Epithelial cell of esophagus (primary cell): ENCODE measurements around the gene SLC16A12.

Experiments used
- DNase-seq: peaks from one replicate; pipeline ENCODE4 v3.0.0; 2010; ENCODE audit warnings: low read depth
- H3K4me3 ChIP-seq: 2 replicates; pipeline ENCODE4 v1.5.1; 2011; ENCODE audit warnings: mild to moderate bottlenecking, low read length, control low read depth
- TF ChIP-seq, protein P1 (sequence below): IDR thresholded peaks from 2 replicates; pipeline ENCODE4 v1.5.1; 2011; ENCODE audit warnings: low read depth, mild to moderate bottlenecking, low read length, control low read depth, inconsistent platforms; ENCODE audit not compliant: insufficient read depth; ENCODE audit errors: missing control alignments

SLC16A12 gene

GRCh38 chr10:89465196-89465595 lies 70.2 kb downstream of the SLC16A12 start:
- H3K4me3 ChIP-seq: no peak overlapping the region
- no peak for DNase-seq
- TF ChIP-seq, protein P1, sequence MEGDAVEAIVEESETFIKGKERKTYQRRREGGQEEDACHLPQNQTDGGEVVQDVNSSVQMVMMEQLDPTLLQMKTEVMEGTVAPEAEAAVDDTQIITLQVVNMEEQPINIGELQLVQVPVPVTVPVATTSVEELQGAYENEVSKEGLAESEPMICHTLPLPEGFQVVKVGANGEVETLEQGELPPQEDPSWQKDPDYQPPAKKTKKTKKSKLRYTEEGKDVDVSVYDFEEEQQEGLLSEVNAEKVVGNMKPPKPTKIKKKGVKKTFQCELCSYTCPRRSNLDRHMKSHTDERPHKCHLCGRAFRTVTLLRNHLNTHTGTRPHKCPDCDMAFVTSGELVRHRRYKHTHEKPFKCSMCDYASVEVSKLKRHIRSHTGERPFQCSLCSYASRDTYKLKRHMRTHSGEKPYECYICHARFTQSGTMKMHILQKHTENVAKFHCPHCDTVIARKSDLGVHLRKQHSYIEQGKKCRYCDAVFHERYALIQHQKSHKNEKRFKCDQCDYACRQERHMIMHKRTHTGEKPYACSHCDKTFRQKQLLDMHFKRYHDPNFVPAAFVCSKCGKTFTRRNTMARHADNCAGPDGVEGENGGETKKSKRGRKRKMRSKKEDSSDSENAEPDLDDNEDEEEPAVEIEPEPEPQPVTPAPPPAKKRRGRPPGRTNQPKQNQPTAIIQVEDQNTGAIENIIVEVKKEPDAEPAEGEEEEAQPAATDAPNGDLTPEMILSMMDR: no peak

DNA sequence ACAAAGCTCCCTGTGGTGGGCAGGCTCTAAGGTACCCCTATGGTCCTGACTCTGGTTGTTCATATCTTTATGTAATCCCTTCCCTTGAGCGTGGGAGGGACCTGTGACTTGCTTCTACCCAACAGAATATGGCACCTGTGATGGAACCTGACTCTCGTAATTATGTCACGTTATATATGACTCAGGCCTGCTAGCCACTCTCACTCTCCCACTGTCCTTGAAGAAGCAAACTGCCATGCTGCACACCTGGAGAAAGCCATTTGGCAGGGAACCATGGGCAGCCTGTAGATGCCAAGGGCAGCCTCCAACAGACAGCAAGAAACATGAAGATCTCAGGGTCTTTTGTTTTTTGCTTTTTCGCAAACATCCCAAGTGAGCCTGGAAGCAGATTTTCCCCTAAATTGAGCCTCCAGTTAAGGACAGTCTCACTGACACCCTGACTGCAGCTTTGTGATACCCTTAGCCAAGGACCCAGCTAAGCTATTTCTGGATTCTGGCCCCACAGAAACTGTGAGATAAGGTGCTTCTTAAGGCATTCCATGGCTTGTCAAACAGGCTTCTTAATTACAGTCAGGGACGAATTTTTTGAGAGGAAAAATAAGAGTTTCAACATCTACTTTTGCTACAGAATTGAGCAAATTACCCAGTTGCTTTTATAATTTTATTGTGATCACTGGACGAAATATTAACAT lies 71.4 kb downstream of the SLC16A12 start:
- no peak overlapping the region for H3K4me3 ChIP-seq

DNA sequence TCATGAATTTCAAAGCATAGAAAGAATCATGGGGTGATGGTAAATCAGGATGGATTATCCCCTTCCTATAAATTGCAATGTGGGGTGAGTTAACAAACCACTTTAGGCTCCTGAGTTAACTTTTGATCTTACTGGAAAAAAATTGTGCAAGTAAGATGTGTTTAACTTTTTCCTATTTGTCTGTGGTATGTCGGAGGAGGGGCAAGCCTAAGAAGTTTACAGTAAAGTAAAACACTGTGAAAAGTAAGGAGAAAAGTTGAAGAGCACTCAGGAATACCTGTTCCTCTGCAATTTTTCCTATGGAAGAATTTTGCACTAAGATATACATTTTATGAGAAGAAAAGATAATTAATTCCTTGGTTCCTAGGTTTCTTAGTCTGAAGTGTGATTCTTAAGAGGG lies 76.6 kb downstream of the SLC16A12 start:
- no peak overlapping the region for H3K4me3 ChIP-seq
- TF ChIP-seq, protein P1: no peak
- DNase-seq: no peak

More for the DNA sequence above, 71.4 kb downstream of the SLC16A12 start:
- TF ChIP-seq, protein P1: no peak
- no peak for DNase-seq

DNA sequence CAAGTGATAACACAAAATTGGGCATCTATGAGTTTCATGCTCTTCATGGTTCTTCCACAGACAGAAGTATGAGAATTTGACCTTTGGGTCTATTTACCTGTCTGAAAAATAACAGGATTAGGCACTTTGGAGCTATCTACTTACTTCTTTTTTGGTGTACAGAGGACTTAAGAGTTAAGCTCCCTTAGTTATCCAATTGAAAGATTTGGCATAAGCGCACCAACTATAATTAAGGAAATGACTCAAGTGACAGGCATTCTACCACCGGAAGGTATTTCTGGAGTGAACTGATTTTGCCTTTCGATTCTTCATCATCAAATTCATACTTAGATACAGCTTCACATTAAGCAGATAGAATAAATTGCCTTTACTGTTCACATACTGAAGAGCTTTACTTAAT lies 77.1 kb downstream of the SLC16A12 start:
- no peak overlapping the region for H3K4me3 ChIP-seq
- TF ChIP-seq, protein P1: no peak

GRCh38 chr10:89454561-89455347 lies 80.6 kb downstream of the SLC16A12 start:
- DNase-seq: no peak
- TF ChIP-seq, protein P1: peak; percentile 8

More for the DNA sequence above, 77.1 kb downstream of the SLC16A12 start:
- DNase-seq: peak; percentile 60

GRCh38 chr10:89452193-89452592 lies 83.2 kb downstream of the SLC16A12 start:
- no peak for DNase-seq
- H3K4me3 ChIP-seq: no peak overlapping the region
- TF ChIP-seq, protein P1: no peak

More at GRCh38 chr10:89454561-89455347, 80.6 kb downstream of the SLC16A12 start:
- no peak overlapping the region for H3K4me3 ChIP-seq
